Erythroblast (primary cell): ENCODE results near the gene NF1.

Source experiments
- DNase-seq, 2 experiments: peaks; one replicate each; lab custom pipeline; 2025; lab: John Stamatoyannopoulos, UW
- GATA1 ChIP-seq: IDR thresholded peaks from 2 replicates; pipeline ENCODE4 v1.6.1; 2011; ENCODE audit warnings: low read depth, mild to moderate bottlenecking, control low read depth, low read length, moderate library complexity
- POLR2A ChIP-seq: IDR thresholded peaks from 2 replicates; pipeline ENCODE4 v1.6.1; 2011; ENCODE audit warnings: mild to moderate bottlenecking, low read length

Gene NF1

GRCh38 chr17:31404028-31404949, 309.5 kb downstream of the NF1 start:
- DNase-seq = no peak
- TF ChIP-seq GATA1 (no peak), POLR2A (no peak)

GRCh38 chr17:31405890-31406371, 311.2 kb downstream of the NF1 start:
- TF ChIP-seq GATA1 (no peak), POLR2A (no peak)

DNA sequence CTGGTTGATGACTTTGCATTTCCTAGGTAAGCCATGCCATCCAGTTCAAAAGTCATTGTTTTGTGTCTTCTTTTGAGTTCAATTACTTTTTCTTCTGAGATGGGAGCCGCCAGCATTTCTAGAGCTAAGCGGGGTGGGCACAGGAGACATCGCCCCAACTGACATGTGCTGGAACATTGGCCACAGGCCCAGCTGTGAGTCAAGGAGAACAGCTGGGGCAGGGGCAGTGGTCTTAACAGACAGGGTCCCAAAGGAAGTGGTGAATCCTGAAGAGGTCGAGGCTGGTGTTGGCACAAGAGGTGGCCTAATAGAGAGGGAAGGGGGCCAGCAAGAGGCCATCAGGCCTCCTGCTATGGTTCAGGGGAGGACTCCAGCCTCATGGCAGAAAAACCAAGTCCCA, 313.8 kb downstream of the NF1 start:
- DNase-seq = no peak
- TF ChIP-seq GATA1 (no peak), POLR2A (no peak)

More at GRCh38 chr17:31405890-31406371, 311.2 kb downstream of the NF1 start:
- no peak for DNase-seq

GRCh38 chr17:31411707-31412285, 317.0 kb downstream of the NF1 start:
- no peak for DNase-seq

GRCh38 chr17:31412511-31412910, 317.7 kb downstream of the NF1 start:
- no peak for DNase-seq
- no peak for TF ChIP-seq GATA1
- TF ChIP-seq POLR2A = no peak

More at GRCh38 chr17:31411707-31412285, 317.0 kb downstream of the NF1 start:
- TF ChIP-seq POLR2A (no peak), GATA1 (no peak)

DNA sequence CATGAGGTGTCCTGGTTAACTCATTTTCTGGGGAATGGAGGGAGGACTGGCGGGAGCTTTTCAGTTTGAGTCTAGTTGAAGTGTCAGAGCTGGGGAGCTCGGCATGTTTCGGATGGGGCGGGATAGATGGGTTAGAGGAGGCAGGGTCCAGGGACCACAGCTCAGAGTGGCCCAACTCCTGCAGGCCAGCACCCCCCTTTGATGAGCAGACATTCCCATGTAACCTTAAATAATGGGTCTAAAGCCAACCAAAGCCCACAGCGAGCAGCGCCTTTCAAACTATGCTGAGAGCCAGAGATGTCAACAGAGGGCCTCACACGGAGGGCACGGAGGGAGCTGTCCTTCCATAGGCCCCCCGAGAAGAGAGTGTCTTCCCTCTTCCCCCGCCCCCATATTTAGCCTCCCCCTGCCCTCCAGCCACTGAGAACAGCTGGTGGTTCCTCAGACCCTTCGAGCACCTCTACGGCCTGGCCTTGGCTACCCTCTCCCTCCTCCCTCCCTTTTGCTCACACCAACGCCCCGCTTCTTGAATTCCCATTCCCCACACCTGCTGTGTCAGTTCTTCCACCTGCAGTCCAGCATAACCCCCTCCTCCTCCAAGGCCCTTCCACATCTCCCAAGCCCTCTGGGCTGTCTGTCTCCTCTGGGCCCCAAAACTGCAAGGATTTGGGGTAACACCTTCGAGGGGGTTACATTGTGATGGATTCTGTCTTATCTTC, 318.5 kb downstream of the NF1 start:
- TF ChIP-seq POLR2A (no peak), GATA1 (no peak)
- DNase-seq = no peak

- no peak for DNase-seq
- TF ChIP-seq GATA1 = no peak
- no peak for TF ChIP-seq POLR2A
These were observed 319.2 kb downstream of the NF1 start for GRCh38 chr17:31413874-31414549.

GRCh38 chr17:31414550-31414918, 319.8 kb downstream of the NF1 start:
- TF ChIP-seq GATA1 = no peak
- no peak for TF ChIP-seq POLR2A
- DNase-seq = no peak

- TF ChIP-seq POLR2A = no peak
- TF ChIP-seq GATA1 = no peak
- DNase-seq = no peak
These were observed 320.3 kb downstream of the NF1 start for GRCh38 chr17:31415004-31415454.

- TF ChIP-seq GATA1 (no peak), POLR2A (no peak)
- no peak for DNase-seq
These were observed 321.1 kb downstream of the NF1 start for GRCh38 chr17:31415640-31416502.

DNA sequence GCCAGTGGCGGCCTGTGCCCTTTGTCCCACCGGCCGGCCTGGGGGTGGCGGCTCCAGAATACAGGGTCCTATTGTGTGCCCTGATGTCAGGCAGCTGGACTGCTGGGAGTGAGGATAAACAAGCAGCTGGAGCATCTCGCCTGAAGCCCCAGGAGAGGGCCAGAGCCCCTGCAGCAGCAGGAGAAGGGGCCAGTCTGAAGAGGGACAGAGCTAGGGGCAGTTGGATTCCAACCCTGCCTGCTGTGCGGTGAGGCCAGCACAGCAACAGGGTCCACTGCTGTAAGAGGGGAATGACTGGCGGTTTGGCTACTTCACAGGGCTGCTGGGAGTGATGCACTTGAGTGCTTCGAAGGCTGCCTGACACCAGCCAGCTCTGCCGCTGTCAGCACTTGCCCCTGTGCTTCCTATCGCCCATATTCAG, 321.7 kb downstream of the NF1 start:
- DNase-seq = no peak
- TF ChIP-seq GATA1 = no peak
- no peak for TF ChIP-seq POLR2A
